CD8-positive, alpha-beta memory T cell (primary cell): ENCODE measurements around the gene CKAP5. TPM values are rescaled to one million over a fixed set of nuclear protein-coding genes. Genes with fewer than 3 reads are reported as not detected.

Experiments
- CTCF ChIA-PET: fragments of 350-600 bp; sonication (Branson Sonifier 250); formaldehyde crosslinking; loops from one replicate; lab custom pipeline; 2021; ENCODE audit warnings: antibody characterized with exemption; lab: Charles Lee
- POLR2A ChIA-PET: fragments of 350-600 bp; sonication (Branson Sonifier 250); formaldehyde crosslinking; loops from one replicate; lab custom pipeline; 2021; ENCODE audit warnings: antibody characterized with exemption; lab: Charles Lee
- DNase-seq, 5 donors: peaks; one replicate each; pipeline versions ENCODE4 v3.0.0 to v3.0.0-alpha.2; 2020 to 2022; ENCODE audit warnings: mixed read lengths in 1 of 5
- H3K27ac ChIP-seq: one replicate; pipeline ENCODE4 v1.7.0; 2013; ENCODE audit warnings: low read depth, mild to moderate bottlenecking, low read length, moderate library complexity
- H3K27me3 ChIP-seq: 2 replicates; pipeline ENCODE4 v1.7.0; 2013; ENCODE audit warnings: low read length, mild to moderate bottlenecking; ENCODE audit not compliant: insufficient read depth, poor library complexity, severe bottlenecking
- H3K36me3 ChIP-seq: 2 replicates; pipeline ENCODE4 v1.7.0; 2013; ENCODE audit warnings: mild to moderate bottlenecking, low read length, moderate library complexity; ENCODE audit not compliant: insufficient read depth
- H3K4me1 ChIP-seq: 2 replicates; pipeline ENCODE4 v1.7.0; 2013; ENCODE audit warnings: mild to moderate bottlenecking, low read length, moderate library complexity; ENCODE audit not compliant: insufficient read depth
- H3K4me3 ChIP-seq: 2 replicates; pipeline ENCODE4 v1.7.0; 2013; ENCODE audit warnings: mild to moderate bottlenecking, low read length
- H3K9me3 ChIP-seq: 2 replicates; pipeline ENCODE4 v1.7.0; 2013; ENCODE audit warnings: mild to moderate bottlenecking, low read length
- H3K27ac Mint-ChIP-seq, 8 donors: one replicate each; pipeline ENCODE4 v1.8.0; 2020 to 2021; ENCODE audit warnings: mixed read lengths in 8 of 8, mild to moderate bottlenecking in 6 of 8, inconsistent platforms in 3 of 8, moderate library complexity in 3 of 8
- H3K27me3 Mint-ChIP-seq, 2 donors: one replicate each; pipeline ENCODE4 v1.8.0; 2020 to 2021; ENCODE audit warnings: mixed read lengths in 2 of 2, mild to moderate bottlenecking in 1 of 2, moderate library complexity in 1 of 2
- H3K36me3 Mint-ChIP-seq, 3 donors: one replicate each; pipeline ENCODE4 v1.8.0; 2020 to 2021; ENCODE audit warnings: mixed read lengths in 3 of 3, inconsistent platforms in 1 of 3, mild to moderate bottlenecking in 1 of 3
- H3K4me1 Mint-ChIP-seq, 3 donors: one replicate each; pipeline ENCODE4 v1.8.0; 2020 to 2021; ENCODE audit warnings: mixed read lengths in 3 of 3, inconsistent platforms in 1 of 3, mild to moderate bottlenecking in 1 of 3
- H3K4me3 Mint-ChIP-seq, 7 donors: one replicate each; pipeline ENCODE4 v1.8.0; 2020 to 2021; ENCODE audit warnings: mixed read lengths in 7 of 7, mild to moderate bottlenecking in 6 of 7, moderate library complexity in 4 of 7, inconsistent platforms in 2 of 7
- H3K9me3 Mint-ChIP-seq, 5 donors: one replicate each; pipeline ENCODE4 v1.8.0; 2020 to 2022; ENCODE audit warnings: mixed read lengths in 5 of 5, mild to moderate bottlenecking in 3 of 5, moderate library complexity in 2 of 5, inconsistent platforms in 1 of 5
- polyA plus RNA-seq: library from polyadenylated mRNA; unstranded; fragments of 300-500 nt; fragmentation: Illumina TruSeq; gene quantifications from one replicate; pipeline ENCODE4 v1.2.3, GENCODE V29; 2021
- total RNA-seq, 2 experiments: library from RNA; stranded (reverse); gene quantifications; one replicate each; pipeline ENCODE4 v1.2.3, GENCODE V29; 2021

Gene CKAP5
- total and polyA plus RNA-seq, 3 experiments from 2014 or later: 14.2 to 127 (median 114) TPM

GRCh38 chr11:46761807-46762206 is 84.3 kb downstream of the CKAP5 start:
- ChIA-PET CTCF (no interaction called here), POLR2A (interaction anchor here (0.6 kb wide), 1 partner anchor 107 kb away, joined by 3 read pairs; no protein-coding TSS in a partner anchor)
- Histone ChIP-seq H3K36me3 (peaks cover 53% of the 10 kb centered on the region), H3K27me3 (no peaks in the 10 kb centered on the region), H3K9me3 (no peaks in the 10 kb centered on the region), H3K4me1 (no peaks in the 10 kb centered on the region), H3K4me3 (no peak overlapping the region), H3K27ac (no peak overlapping the region)
- Mint-ChIP-seq H3K27ac (peak overlapping the region in 1 of 8 donors; percentile 17), H3K27me3 (no peaks in the 10 kb centered on the region), H3K4me1 (no peaks in the 10 kb centered on the region), H3K4me3 (no peak overlapping the region), H3K9me3 (no peaks in the 10 kb centered on the region), H3K36me3 (peaks cover 18 to 79% (median 26%) of the 10 kb centered on the region in 3 donors)
- DNase-seq: no peak

- Mint-ChIP-seq H3K4me3 (no peak overlapping the region), H3K27ac (peak overlapping the region in 1 of 8 donors; percentile 13), H3K36me3 (peaks cover 18 to 78% (median 28%) of the 10 kb centered on the region in 3 donors), H3K27me3 (no peaks in the 10 kb centered on the region), H3K9me3 (no peaks in the 10 kb centered on the region), H3K4me1 (no peaks in the 10 kb centered on the region)
- H3K27ac ChIP-seq: no peak overlapping the region
- no peaks in the 10 kb centered on the region for H3K9me3 ChIP-seq
- DNase-seq: no peak
- no peaks in the 10 kb centered on the region for H3K4me1 ChIP-seq
- ChIA-PET CTCF (no interaction called here), POLR2A (no interaction called here)
- H3K4me3 ChIP-seq: no peak overlapping the region
- peaks cover 53% of the 10 kb centered on the region for H3K36me3 ChIP-seq
- H3K27me3 ChIP-seq: no peaks in the 10 kb centered on the region
These were observed 85.5 kb downstream of the CKAP5 start for GRCh38 chr11:46760429-46761128.

GRCh38 chr11:46759196-46759595 is 86.9 kb downstream of the CKAP5 start:
- Histone ChIP-seq H3K27me3 (no peaks in the 10 kb centered on the region), H3K27ac (no peak overlapping the region), H3K36me3 (peaks cover 54% of the 10 kb centered on the region), H3K4me3 (no peak overlapping the region), H3K4me1 (no peaks in the 10 kb centered on the region), H3K9me3 (no peaks in the 10 kb centered on the region)
- Mint-ChIP-seq H3K4me1 (no peaks in the 10 kb centered on the region), H3K27me3 (no peaks in the 10 kb centered on the region), H3K4me3 (no peak overlapping the region), H3K36me3 (peaks cover 18 to 83% (median 31%) of the 10 kb centered on the region in 3 donors), H3K9me3 (no peaks in the 10 kb centered on the region), H3K27ac (no peak overlapping the region)
- no peak for DNase-seq
- CTCF ChIA-PET: no interaction called here
- POLR2A ChIA-PET: no interaction called here

GRCh38 chr11:46755962-46756361 is 90.1 kb downstream of the CKAP5 start:
- H3K9me3 Mint-ChIP-seq: no peaks in the 10 kb centered on the region
- no peaks in the 10 kb centered on the region for H3K4me1 Mint-ChIP-seq
- ChIA-PET POLR2A (no interaction called here), CTCF (no interaction called here)
- Histone ChIP-seq H3K4me1 (no peaks in the 10 kb centered on the region), H3K4me3 (no peak overlapping the region), H3K9me3 (no peaks in the 10 kb centered on the region), H3K27me3 (no peaks in the 10 kb centered on the region), H3K36me3 (peaks cover 40% of the 10 kb centered on the region), H3K27ac (no peak overlapping the region)
- peaks cover 18 to 82% (median 35%) of the 10 kb centered on the region in 3 donors for H3K36me3 Mint-ChIP-seq
- H3K4me3 Mint-ChIP-seq: no peak overlapping the region
- DNase-seq: no peak
- no peaks in the 10 kb centered on the region for H3K27me3 Mint-ChIP-seq
- peak overlapping the region in 2 of 8 donors; percentile 11 to 13 for H3K27ac Mint-ChIP-seq

- POLR2A ChIA-PET: no interaction called here
- Mint-ChIP-seq H3K4me1 (no peaks in the 10 kb centered on the region), H3K4me3 (no peak overlapping the region), H3K36me3 (peaks cover 14 to 84% (median 39%) of the 10 kb centered on the region in 3 donors), H3K27ac (peak overlapping the region in 2 of 8 donors; percentile 32 to 75), H3K27me3 (no peaks in the 10 kb centered on the region), H3K9me3 (no peaks in the 10 kb centered on the region)
- Histone ChIP-seq H3K9me3 (no peaks in the 10 kb centered on the region), H3K27me3 (no peaks in the 10 kb centered on the region), H3K4me1 (no peaks in the 10 kb centered on the region), H3K4me3 (no peak overlapping the region), H3K27ac (no peak overlapping the region), H3K36me3 (peaks cover 51% of the 10 kb centered on the region)
- no peak for DNase-seq
- CTCF ChIA-PET: interaction anchor here (1.3 kb wide), 1 partner anchor 16 kb away, joined by 3 read pairs; no protein-coding TSS in a partner anchor
These were observed 98.9 kb downstream of the CKAP5 start for GRCh38 chr11:46747150-46747549.

- H3K4me3 ChIP-seq: no peak overlapping the region
- H3K4me1 Mint-ChIP-seq: no peaks in the 10 kb centered on the region
- H3K27ac ChIP-seq: no peak overlapping the region
- CTCF ChIA-PET: no interaction called here
- POLR2A ChIA-PET: no interaction called here
- DNase-seq: no peak
- H3K36me3 Mint-ChIP-seq: peaks cover 14 to 87% (median 34%) of the 10 kb centered on the region in 3 donors
- no peaks in the 10 kb centered on the region for H3K27me3 ChIP-seq
- H3K27me3 Mint-ChIP-seq: no peaks in the 10 kb centered on the region
- H3K4me3 Mint-ChIP-seq: no peak overlapping the region
- peaks cover 44% of the 10 kb centered on the region for H3K36me3 ChIP-seq
- H3K9me3 ChIP-seq: no peaks in the 10 kb centered on the region
- H3K4me1 ChIP-seq: no peaks in the 10 kb centered on the region
- H3K9me3 Mint-ChIP-seq: no peaks in the 10 kb centered on the region
- peak overlapping the region in 3 of 8 donors; percentile 17 to 58 (median 18) for H3K27ac Mint-ChIP-seq
These were observed 100.1 kb downstream of the CKAP5 start for GRCh38 chr11:46745995-46746394.

GRCh38 chr11:46745328-46745727 is 100.8 kb downstream of the CKAP5 start:
- H3K36me3 Mint-ChIP-seq: peaks cover 11 to 80% (median 28%) of the 10 kb centered on the region in 3 donors
- H3K4me3 Mint-ChIP-seq: no peak overlapping the region
- Histone ChIP-seq H3K4me1 (no peaks in the 10 kb centered on the region), H3K36me3 (peaks cover 37% of the 10 kb centered on the region), H3K9me3 (no peaks in the 10 kb centered on the region), H3K4me3 (no peak overlapping the region), H3K27ac (no peak overlapping the region), H3K27me3 (no peaks in the 10 kb centered on the region)
- no peaks in the 10 kb centered on the region for H3K9me3 Mint-ChIP-seq
- ChIA-PET CTCF (no interaction called here), POLR2A (no interaction called here)
- H3K27ac Mint-ChIP-seq: peak overlapping the region in 2 of 8 donors; percentile 33 to 67
- no peak for DNase-seq
- no peaks in the 10 kb centered on the region for H3K4me1 Mint-ChIP-seq
- H3K27me3 Mint-ChIP-seq: no peaks in the 10 kb centered on the region

- H3K36me3 Mint-ChIP-seq: peaks cover 5 to 70% (median 26%) of the 10 kb centered on the region in 3 donors
- no peaks in the 10 kb centered on the region for H3K4me1 Mint-ChIP-seq
- Histone ChIP-seq H3K4me3 (no peak overlapping the region), H3K36me3 (peaks cover 32% of the 10 kb centered on the region), H3K27me3 (no peaks in the 10 kb centered on the region), H3K4me1 (no peaks in the 10 kb centered on the region), H3K27ac (no peak overlapping the region), H3K9me3 (no peaks in the 10 kb centered on the region)
- POLR2A ChIA-PET: no interaction called here
- CTCF ChIA-PET: interaction anchor here (0.8 kb wide), 1 partner anchor 87 kb away, joined by 3 read pairs; no protein-coding TSS in a partner anchor
- H3K27me3 Mint-ChIP-seq: no peaks in the 10 kb centered on the region
- no peaks in the 10 kb centered on the region for H3K9me3 Mint-ChIP-seq
- DNase-seq: no peak
- H3K27ac Mint-ChIP-seq: peak overlapping the region in 4 of 8 donors; percentile 21 to 78 (median 66)
- H3K4me3 Mint-ChIP-seq: no peak overlapping the region
These were observed 102.3 kb downstream of the CKAP5 start for GRCh38 chr11:46743693-46744339.
